GM12891 (cell line): Measurements from ENCODE around the gene PITPNC1.
"Not testable (repeated sequence)": the region's sequence is repeated elsewhere in the genome, so short reads cannot be mapped to it uniquely, and the experiment has no call there.

Experiments used
- DNase-seq: peaks from one replicate; pipeline ENCODE4 v3.0.0; 2011; ENCODE audit warnings: low spot score; ENCODE audit not compliant: insufficient read length
- FAIRE-seq: peaks from 2 replicates; lab custom pipeline; 2011; peaks lifted over from hg19 to GRCh38; lab: Jason Lieb, UNC
- PAX5 ChIP-seq: IDR thresholded peaks from 2 replicates; pipeline ENCODE4 v1.6.1; 2011; ENCODE audit warnings: low read length, moderate library complexity, mild to moderate bottlenecking; ENCODE audit not compliant: insufficient read depth, severe bottlenecking
- POLR2A ChIP-seq: IDR thresholded peaks from 2 replicates; pipeline ENCODE4 v1.6.1; 2011; ENCODE audit warnings: low read depth, low read length, control low read depth
- POLR2AphosphoS5 ChIP-seq: IDR thresholded peaks from 2 replicates; pipeline ENCODE4 v1.6.1; 2011; ENCODE audit warnings: low read depth, low read length, control low read depth
- POU2F2 ChIP-seq: IDR thresholded peaks from 2 replicates; pipeline ENCODE4 v1.6.1; 2011; ENCODE audit warnings: low read depth, mild to moderate bottlenecking, control low read depth, low read length, moderate library complexity
- SPI1 ChIP-seq: IDR thresholded peaks from 2 replicates; pipeline ENCODE4 v1.6.1; 2011; ENCODE audit warnings: low read depth, low read length, control low read depth
- TAF1 ChIP-seq: IDR thresholded peaks from 2 replicates; pipeline ENCODE4 v1.6.1; 2011; ENCODE audit warnings: low read depth, low read length, control low read depth

Gene PITPNC1

DNA sequence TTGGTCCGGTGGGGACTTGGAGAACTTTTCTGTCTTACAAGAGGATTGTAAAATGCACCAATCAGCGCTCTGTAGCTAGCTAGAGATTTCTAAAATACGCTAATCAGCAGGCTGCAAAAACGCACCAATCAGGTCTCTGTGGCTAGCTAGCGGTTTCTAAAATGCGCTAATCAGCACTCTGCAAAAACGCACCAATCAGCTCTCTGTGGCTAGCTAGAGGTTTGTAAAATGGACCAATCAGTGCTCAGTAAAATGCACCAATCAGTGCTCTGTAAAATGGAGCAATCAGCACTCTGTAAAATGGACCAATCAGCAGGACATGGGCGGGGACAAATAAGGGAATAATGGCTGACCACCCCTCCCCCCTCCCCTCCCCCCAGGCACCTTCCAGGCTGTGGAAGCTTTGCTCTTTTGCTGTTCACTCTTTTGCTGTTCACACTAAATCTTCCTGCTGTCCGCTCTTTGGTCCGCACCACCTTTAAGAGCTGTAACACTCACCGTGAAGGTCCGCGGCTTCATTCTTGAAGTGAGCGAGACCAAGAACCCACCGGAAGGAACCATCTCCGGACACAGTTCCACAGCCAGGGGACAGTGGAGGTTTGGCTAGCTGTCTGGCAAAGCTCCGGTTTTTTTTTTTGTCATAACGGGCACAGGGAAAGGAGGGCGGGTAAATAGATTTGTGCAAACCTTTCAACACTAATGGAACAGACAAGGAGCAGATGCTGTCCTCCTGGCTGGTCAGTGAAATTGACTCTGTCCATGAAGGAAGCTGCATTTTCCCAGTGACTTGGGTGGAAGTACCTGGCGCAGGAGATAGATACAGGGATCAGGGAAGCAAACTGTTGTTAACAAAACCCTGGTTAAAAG is 8.3 kb downstream of the PITPNC1 start:
- DNase-seq (no peak), FAIRE-seq (no peak)
- no peak for TF ChIP-seq SPI1
- TF ChIP-seq POLR2A, result no peak
- TF ChIP-seq PAX5, result no peak
- no peak for TF ChIP-seq TAF1
- no peak for TF ChIP-seq POU2F2
- no peak for TF ChIP-seq POLR2AphosphoS5

- FAIRE-seq (no peak), DNase-seq (no peak)
- no peak for TF ChIP-seq TAF1
- TF ChIP-seq POU2F2, result no peak
- TF ChIP-seq PAX5, result no peak
- no peak for TF ChIP-seq SPI1
- no peak for TF ChIP-seq POLR2A
- TF ChIP-seq POLR2AphosphoS5, result no peak
Measured at GRCh38 chr17:67386965-67387551, 10.0 kb downstream of the PITPNC1 start.

DNA sequence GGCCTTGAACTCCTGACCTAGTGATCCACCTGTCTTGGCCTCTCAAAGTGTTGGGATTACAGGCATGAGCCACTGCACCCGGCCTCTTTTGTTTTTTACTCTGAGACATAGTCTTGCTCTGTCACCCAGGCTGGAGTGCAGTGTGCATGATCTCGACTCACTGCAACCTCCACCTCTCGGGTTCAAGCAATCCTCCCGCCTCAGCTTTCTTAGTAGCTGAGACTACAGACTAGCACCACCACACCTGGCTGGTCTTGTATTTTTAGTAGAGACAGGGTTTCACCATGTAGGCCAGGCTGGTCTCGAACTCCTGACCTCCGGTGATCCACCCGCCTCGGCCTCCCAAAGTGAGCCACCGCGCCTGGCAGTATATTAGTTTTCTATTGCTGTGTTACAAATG is 11.5 kb downstream of the PITPNC1 start:
- not testable (repeated sequence) for DNase-seq, FAIRE-seq

DNA sequence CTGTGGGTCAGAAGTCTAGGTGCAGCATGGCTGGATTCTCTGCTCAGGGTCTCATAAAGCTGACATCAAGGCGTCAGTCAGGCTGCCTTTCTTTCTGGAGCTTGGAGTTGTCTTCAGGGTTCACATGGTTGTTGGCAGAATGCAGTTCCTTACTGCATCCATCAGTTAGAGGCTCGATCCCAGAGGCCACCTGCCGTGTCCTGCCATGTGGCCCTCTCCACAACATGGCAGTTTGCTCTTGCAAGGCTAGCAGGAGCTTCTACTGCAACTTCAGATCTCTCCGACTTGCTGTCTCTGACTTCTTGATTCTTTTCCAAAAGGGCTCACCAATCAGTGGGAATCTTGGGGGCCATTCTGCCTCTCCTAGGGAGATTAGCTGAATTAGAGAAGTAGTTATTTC is 11.9 kb downstream of the PITPNC1 start:
- TF ChIP-seq POLR2A, result no peak
- no peak for TF ChIP-seq PAX5
- no peak for TF ChIP-seq POU2F2
- TF ChIP-seq TAF1, result no peak
- no peak for TF ChIP-seq SPI1
- TF ChIP-seq POLR2AphosphoS5, result no peak
- DNase-seq (no peak), FAIRE-seq (no peak)

DNA sequence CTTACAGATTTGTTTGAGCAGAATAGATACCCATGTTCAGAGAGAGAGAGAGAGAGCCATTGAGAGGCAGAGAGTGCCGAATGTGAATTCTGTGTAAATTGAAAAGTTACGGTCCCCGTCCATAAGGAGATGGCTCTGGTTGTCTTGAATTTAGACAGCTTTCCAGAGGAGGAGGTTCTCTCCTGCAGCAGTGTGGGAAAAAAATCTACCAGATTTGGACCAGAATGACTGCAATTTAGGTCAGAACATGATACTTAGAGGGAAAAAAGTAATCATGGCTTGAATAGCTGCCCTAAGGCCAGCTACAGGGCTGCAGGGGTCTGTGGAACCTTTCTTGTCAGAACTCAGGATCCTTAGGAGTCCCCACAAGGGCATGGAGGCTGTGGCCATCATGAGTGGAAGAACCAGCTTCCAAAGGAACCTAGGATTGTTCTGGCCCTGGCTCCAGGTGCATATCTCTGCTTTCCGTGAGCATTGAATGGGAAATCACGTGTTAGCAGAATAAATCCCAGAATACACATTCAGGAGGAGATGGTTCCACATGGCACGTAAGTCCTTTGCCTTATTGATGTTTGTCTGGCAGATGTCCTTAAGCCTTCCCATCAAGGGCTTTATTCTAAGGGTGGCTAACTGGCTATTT is 13.0 kb downstream of the PITPNC1 start:
- FAIRE-seq (no peak), DNase-seq (no peak)
- no peak for TF ChIP-seq SPI1
- no peak for TF ChIP-seq POU2F2
- no peak for TF ChIP-seq TAF1
- TF ChIP-seq POLR2AphosphoS5, result no peak
- TF ChIP-seq POLR2A, result no peak
- TF ChIP-seq PAX5, result no peak

GRCh38 chr17:67390646-67391361 is 13.7 kb downstream of the PITPNC1 start:
- TF ChIP-seq POU2F2, result peak; percentile 48; the same call in 1 of the 2 replicates
- no peak for TF ChIP-seq PAX5
- TF ChIP-seq SPI1, result peak; percentile 49
- DNase-seq, result peak; percentile 23
- FAIRE-seq, result no peak

DNA sequence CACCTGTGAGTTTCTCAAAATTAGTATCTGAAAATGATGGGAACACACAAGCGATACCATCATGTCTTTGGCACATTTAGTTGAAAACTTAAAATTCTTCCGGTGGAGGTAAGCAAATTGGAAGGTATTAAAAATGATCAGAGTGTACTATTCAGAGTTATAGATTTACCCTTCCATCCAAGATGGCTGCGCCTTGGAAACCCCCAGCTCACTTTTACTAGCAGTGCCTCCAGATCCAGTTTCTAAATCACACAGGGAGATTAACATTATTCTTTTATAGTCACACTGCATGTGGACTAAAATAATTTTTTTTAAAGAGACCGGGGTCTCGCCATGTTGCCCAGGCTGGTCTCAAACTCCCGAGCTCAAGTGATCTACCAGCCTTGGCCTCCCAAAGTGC is 15.0 kb downstream of the PITPNC1 start:
- TF ChIP-seq POLR2AphosphoS5 (no peak), PAX5 (no peak), POLR2A (no peak), SPI1 (no peak), POU2F2 (no peak), TAF1 (no peak)
- DNase-seq, result no peak
- FAIRE-seq, result no peak

DNA sequence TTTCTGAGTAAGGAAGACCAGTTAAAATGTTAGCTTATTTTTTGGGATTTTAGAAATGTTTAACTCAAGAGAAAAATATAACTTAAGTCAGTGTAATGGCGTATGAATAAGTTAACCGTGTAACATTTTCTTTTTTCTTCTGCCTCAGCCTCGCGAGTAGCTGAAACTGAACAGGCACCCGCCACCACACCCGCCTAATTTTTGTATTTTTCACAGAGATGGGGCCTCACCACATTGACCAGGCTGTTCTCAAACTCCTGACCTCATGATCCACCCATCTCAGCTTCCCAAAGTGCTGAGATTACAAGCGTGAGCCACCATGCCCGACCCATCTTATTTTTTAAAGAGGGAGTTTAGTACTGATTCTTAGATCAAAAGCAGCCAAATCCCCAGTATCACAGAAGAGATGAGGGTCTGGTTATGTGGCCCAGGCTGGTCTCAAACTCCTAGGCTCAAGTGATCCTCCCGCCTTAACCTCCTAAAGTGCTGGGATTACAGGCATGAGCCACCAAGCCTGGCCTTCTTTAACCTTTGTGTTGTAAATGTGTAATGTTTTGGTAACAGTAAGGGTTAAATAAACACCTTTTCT is 16.8 kb downstream of the PITPNC1 start:
- TF ChIP-seq TAF1, result no peak
- no peak for TF ChIP-seq SPI1
- no peak for TF ChIP-seq POLR2A
- TF ChIP-seq POLR2AphosphoS5, result no peak
- no peak for TF ChIP-seq PAX5
- no peak for TF ChIP-seq POU2F2
- no peak for FAIRE-seq
- no peak for DNase-seq

DNA sequence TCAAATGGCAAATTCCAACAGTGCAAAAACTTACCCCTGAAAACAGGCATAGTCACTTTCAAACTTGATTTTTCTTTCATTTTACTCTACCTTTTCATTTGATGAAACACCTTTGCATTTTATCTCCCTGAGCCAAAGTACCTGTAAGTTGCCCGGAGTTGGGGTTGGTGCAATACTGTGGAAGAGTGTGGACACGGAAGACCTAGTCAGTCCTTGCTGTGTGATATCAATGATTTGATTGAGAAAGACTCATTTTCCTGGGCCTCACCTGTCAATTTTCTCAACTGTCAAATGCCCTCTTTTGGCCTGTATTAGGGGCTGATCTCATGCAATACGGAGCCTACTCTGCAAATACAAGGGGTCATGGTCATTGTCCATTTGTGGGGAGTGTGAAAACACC is 22.6 kb downstream of the PITPNC1 start:
- TF ChIP-seq POLR2A, result no peak
- no peak for TF ChIP-seq SPI1
- no peak for TF ChIP-seq POU2F2
- TF ChIP-seq PAX5, result no peak
- DNase-seq (no peak), FAIRE-seq (no peak)
